ENCODE measurements around the gene KIAA1614. TPM values are rescaled to one million over a fixed set of nuclear protein-coding genes. Genes with fewer than 3 reads are reported as not detected.

The KIAA1614 gene
- polyA plus RNA-seq, 10 donors = 7.1 to 13.3 (median 9.8) TPM

DNA sequence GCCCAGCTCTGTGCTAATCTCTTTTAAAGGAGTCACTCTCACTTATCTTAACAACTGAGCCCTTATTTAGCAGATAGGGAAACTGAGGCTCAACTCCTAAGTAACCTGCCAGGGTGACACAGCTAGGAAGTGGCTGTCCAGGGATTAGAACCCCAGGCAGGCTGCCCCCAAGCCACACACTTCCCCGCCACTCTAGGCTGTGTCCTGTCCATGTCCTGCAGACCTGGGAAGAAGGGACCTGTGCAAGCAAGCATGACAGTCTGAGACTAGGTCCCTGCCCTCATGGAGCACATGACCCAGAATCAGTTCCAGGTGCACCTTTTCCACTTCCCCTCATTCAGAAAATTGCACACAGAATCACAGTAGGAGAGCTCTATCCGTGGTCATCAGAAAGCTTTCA, 12.2 kb downstream of the KIAA1614 start:
- DNase-seq = no peak

- DNase-seq = peak in 1 of 3 donors; percentile 63
Observed at GRCh38 chr1:180925471-180926051, 12.9 kb downstream of the KIAA1614 start.

GRCh38 chr1:180926164-180926981, 13.7 kb downstream of the KIAA1614 start:
- peak; percentile 77 to 95 (median 87) for DNase-seq

DNA sequence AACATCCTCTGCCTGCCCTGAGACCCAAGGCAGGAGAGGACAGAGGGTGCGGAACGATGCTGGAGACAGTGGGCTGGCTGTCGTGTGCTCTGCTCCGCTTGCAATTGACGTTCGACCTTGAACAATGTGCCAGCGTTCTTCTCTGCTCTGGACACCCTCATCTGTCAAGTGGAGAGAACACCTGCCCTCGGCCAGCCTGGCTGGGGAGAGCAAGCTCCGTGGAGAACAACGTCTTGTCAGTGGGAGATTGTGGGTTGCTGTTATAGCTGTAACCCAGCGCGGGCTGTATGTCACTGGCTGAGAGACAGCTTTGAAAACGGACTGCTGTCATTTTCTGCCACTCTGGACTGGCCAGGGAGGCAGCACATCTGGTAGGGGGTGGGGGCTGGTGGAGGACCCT, 14.7 kb downstream of the KIAA1614 start:
- DNase-seq = peak in 2 of 3 donors; percentile 18 to 60

DNA sequence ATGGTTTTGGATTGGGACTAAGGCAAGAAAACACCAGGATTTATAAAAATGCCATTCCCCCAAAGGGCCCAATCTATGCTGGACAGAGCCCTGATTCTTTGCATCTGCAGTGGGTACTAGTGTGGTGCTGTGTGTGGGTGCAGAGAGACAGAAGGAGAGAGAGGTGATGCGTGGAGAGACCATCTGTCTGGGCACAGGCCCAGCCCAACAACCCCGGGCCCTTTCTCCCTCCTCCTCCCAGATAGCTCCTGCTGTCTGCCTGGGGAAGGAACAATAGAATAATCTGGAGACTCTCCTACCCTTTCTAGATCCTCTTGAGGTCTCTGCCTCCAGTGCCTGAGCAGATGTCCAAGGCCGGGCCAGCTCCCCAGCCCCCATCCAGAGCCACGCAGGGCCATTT, 15.1 kb downstream of the KIAA1614 start:
- DNase-seq = peak in 2 of 3 donors; percentile 31 to 72

- peak in 2 of 3 donors; percentile 35 to 71 for DNase-seq
Observed at GRCh38 chr1:180928331-180929230, 15.9 kb downstream of the KIAA1614 start.

GRCh38 chr1:180929389-180929788, 16.7 kb downstream of the KIAA1614 start:
- no peak for DNase-seq

GRCh38 chr1:180930687-180931086, 18.0 kb downstream of the KIAA1614 start:
- DNase-seq = peak in 1 of 3 donors; percentile 62

DNA sequence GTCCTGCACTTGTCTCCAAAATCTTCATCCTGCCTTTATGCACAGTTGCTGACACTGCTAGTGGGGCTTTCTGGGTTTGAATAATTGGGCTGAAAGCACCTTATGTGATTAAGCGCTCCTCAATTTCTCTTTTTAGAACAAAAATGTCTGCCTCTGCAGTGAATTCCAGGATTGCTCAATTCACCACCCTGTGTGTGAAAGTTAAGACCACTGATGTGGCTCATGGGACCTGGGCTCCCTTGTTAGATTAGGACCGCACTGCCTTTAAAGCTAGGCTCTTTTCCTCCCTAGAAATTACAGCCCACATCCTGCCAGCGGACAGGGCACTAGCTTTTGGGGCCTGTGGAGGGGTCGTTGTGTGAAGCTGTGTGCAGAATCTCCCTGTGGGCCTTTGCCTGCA, 18.8 kb downstream of the KIAA1614 start:
- no peak for DNase-seq

DNA sequence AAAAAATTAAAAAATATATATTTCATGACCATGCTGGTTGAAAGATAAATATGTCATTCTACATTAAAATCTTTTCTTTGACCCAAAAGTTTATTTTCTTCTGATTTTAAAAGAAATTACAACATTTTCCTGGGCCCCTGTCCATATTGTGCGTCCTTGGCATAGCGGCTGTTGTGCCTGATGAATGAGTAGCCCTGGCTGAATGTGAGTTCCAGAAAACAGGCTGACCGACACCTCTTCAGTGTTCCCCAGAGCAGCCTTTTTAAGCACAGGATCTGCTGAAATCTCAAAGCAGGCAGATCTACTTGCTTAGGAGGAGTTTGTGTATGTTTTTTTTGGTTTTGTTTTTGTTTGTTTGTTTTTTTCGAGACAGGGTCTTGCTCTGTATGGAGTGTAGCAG, 19.7 kb downstream of the KIAA1614 start:
- no peak for DNase-seq

DNA sequence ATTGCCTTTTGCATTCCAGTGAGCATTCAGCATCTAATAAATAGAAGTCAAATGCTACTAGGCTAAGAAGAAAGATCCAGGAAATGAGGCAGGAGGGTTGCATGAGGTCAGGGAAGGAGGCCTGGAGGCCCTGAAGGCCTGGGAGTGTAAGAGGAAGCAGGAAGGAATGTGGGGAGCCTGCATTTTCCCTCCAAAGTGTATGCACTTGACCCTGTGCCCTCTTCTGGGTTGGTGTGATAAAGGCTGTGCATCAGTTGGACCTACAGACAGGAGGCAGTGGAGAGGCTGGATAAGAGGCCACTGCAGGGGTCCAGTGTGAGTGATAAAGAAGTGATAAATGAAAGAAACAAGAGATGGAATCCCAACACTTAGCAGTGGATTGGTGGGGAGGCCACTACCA, 20.4 kb downstream of the KIAA1614 start:
- DNase-seq = no peak

GRCh38 chr1:180934563-180934962, 21.9 kb downstream of the KIAA1614 start:
- DNase-seq = no peak

DNA sequence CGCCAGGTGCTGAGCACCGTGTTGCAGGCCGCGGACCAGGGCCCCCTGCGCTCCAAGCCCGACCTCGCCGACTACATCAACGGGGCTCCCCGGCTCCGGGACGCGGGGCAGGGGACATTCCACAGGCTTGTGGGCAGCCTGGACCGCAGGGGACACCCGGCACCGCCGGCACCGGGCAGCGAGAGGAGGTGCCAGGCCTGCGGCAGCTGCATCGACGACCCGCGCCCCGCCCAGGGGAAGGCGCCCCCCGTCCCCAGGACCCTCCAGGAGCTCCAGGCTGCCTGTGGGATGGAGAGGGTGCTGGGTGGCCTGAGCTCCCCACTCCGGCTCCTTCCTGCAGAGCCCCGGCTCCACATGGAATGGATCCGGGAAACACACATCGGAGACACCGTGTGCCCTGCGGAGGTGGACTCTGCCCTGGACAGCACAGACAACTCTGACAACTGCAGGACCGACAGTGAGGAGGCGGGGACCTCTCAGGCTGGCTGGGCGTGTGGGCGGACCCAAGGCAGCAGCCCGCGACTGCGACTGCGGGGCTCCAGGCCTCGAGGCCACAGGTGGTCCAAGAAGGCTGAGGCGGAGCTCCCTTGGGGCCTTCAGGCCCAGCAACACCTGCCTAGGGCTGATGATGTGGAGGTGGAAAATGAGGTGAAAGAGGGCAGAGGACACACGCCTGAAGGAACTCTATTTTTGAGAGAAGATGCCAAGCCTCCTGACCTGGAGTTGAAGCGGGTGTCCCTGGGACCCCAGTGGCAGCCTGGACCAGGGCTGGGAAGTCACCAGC, 22.8 kb downstream of the KIAA1614 start:
- DNase-seq = no peak

- no peak for DNase-seq
Observed at GRCh38 chr1:180936110-180937011, 23.7 kb downstream of the KIAA1614 start.

GRCh38 chr1:180937012-180937372, 24.3 kb downstream of the KIAA1614 start:
- no peak for DNase-seq

DNA sequence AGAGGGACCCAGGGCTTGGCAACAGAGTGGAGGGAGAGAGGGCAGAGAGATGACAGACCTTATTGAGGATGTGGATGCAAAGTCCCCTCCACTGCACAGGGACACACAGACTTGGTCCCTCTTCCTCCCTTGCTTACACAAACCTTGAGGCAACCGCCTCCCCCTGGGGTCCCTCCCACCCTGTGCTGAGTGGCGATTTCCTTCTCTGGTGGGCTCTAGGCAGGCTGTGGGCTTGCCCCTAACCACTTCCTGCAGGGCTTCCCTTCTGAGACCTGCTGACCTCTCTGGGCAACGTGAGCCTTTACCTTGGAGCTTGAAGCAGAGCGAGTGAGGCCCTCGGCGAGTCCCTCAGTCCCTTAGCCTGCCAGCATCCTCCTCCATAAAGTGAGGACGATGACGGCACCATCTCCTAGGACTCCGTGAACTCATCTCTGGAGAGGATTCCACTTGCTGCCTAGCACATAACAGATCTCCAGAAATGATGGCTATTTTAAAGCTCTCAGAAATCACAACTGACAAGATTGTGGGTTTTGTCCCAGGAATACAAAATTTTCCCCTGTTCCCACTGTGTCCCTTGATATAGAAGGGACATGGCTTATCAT, 25.0 kb downstream of the KIAA1614 start:
- DNase-seq = no peak

DNA sequence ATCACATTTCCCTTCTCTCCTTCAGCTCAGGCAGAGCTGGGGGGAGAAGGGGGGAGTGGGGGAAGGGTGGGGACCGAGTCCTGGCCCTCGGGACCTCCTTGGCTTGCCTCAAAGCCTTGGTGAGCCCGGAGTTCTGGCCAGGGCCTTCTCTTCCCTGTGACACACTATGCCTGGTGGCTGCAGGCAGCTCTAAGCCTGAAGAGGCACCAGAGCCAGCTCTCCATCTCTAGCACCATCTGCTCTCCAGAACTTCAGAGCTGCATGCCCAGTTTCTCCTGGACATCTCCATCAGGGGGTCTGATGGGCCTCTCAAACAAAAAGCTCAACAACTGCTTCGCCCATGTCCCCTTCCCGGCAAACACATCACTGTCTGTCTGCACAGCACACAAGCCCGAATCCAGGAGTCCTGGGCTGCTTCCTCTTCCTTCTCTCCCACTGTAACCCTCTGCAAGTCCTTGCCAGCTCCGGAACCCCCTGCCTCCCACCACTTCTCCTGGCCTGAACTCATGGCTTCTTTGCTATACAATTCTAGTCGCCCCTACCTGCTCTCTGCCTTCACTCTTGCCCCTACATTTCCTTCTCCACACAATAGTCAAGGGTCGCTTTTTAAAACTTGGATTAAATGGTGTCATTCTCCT, 26.5 kb downstream of the KIAA1614 start:
- DNase-seq = no peak

- DNase-seq = no peak
Observed at GRCh38 chr1:180939711-180940103, 27.0 kb downstream of the KIAA1614 start.

DNA sequence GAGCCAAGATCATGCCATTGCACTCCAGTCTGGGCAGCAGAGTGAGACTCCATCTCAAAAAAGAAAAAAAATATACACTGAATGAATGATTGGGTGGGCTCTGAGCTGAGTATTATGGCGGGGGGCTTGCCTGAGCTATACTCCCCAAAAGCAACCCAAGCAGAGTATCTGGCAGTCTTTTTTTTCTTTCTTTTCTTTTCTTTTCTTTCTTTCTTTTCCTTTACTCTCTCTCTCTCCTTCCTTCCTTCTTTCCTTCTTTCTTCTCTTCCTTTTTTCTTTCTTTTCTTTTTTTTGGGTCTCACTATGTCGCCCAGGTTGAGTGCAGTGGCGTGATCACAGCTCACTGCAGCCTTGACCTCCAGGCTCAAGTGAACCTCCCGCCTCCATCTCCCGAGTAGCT, 27.7 kb downstream of the KIAA1614 start:
- DNase-seq = no peak

Data from muscle of back (tissue), 11 donors.